Midbrain (tissue), 1 donor: Measurements from ENCODE around the gene HDAC11.

ENCODE experiments used
- DNase-seq: peaks from one replicate; lab custom pipeline; 2025; lab: John Stamatoyannopoulos, UW

Gene HDAC11

GRCh38 chr3:13525827-13526625 lies 45.9 kb downstream of the HDAC11 start:
- DNase-seq = no peak

GRCh38 chr3:13526626-13526949 lies 46.5 kb downstream of the HDAC11 start:
- DNase-seq = no peak

- no peak for DNase-seq
Observed at GRCh38 chr3:13528217-13528867, 48.2 kb downstream of the HDAC11 start.

- DNase-seq = no peak
Observed at GRCh38 chr3:13529196-13530112, 49.3 kb downstream of the HDAC11 start.

- DNase-seq = no peak
Observed at GRCh38 chr3:13530241-13531009, 50.3 kb downstream of the HDAC11 start.

GRCh38 chr3:13532085-13532484 lies 52.0 kb downstream of the HDAC11 start:
- no peak for DNase-seq

GRCh38 chr3:13532631-13533030 lies 52.5 kb downstream of the HDAC11 start:
- DNase-seq = no peak

- no peak for DNase-seq
Observed at GRCh38 chr3:13533885-13534301, 53.8 kb downstream of the HDAC11 start.

- DNase-seq = no peak
Observed at GRCh38 chr3:13535526-13535875, 55.4 kb downstream of the HDAC11 start.

- no peak for DNase-seq
Observed at GRCh38 chr3:13535905-13536304, 55.8 kb downstream of the HDAC11 start.

GRCh38 chr3:13536432-13536831 lies 56.3 kb downstream of the HDAC11 start:
- DNase-seq = no peak

GRCh38 chr3:13536832-13537231 lies 56.7 kb downstream of the HDAC11 start:
- no peak for DNase-seq

GRCh38 chr3:13537244-13537908 lies 57.3 kb downstream of the HDAC11 start:
- DNase-seq = no peak

GRCh38 chr3:13537909-13538296 lies 57.8 kb downstream of the HDAC11 start:
- no peak for DNase-seq

- DNase-seq = no peak
Observed at GRCh38 chr3:13538520-13539291, 58.6 kb downstream of the HDAC11 start.

GRCh38 chr3:13539292-13539638 lies 59.2 kb downstream of the HDAC11 start:
- DNase-seq = no peak

GRCh38 chr3:13539671-13540070 lies 59.6 kb downstream of the HDAC11 start:
- no peak for DNase-seq

GRCh38 chr3:13540297-13540995 lies 60.3 kb downstream of the HDAC11 start:
- DNase-seq = no peak

- DNase-seq = no peak
Observed at GRCh38 chr3:13541691-13542090, 61.6 kb downstream of the HDAC11 start.

GRCh38 chr3:13542142-13542541 lies 62.0 kb downstream of the HDAC11 start:
- no peak for DNase-seq
